Left colon (tissue), 2 donors: ENCODE results near the gene ABCA7. TPM values are rescaled to one million over a fixed set of nuclear protein-coding genes. Genes with fewer than 3 reads are reported as not detected.

Source experiments
- ATAC-seq: fragments of 200-7000 bp; cut with Tn5 transposase; one replicate; pipeline ENCODE4 v1.9.1; 2020; ENCODE audit warnings: mild to moderate bottlenecking, moderate library complexity
- DNase-seq, 2 donors: peaks; one replicate each; pipeline ENCODE4 v3.0.0-alpha.2; 2020
- intact Hi-C, 2 donors: fragments of 100-400 bp; cut with DNase I in 1 of 2; cut with micrococcal nuclease in 1 of 2; formaldehyde crosslinking; loops; one replicate each; pipeline versions ENCODE4 v1.11.2 to v1.14.0; 2022; cut with DNase I, micrococcal nuclease
- total RNA-seq, 2 donors: library from RNA; stranded (reverse); fragmentation: NEBNext Ultra II Directional; extraction: Animal tissue kit (Norgen Biotek cat#: 25700); gene quantifications; one replicate each; pipeline ENCODE4 v1.2.1, GENCODE V29; 2021
- donor health status: DM: no; HTN: no; CAD: no.
- donor health status: DM: yes; HTN: yes; CAD: no.

ABCA7 gene
- total RNA-seq, 2 donors from 2014 or later: 23.3 to 35.1 TPM

- ATAC-seq: peak; percentile 76
- peak; percentile 84 to 86 for DNase-seq
- intact Hi-C loops: no loop called here
Observed at GRCh38 chr19:1028062-1028926, 11.6 kb upstream of the ABCA7 start.

- DNase-seq: no peak
- ATAC-seq: no peak
- intact Hi-C loops: no loop called here
Observed at GRCh38 chr19:1032264-1032867, 7.5 kb upstream of the ABCA7 start.

- DNase-seq: no peak
Observed at GRCh38 chr19:1035998-1036621, 3.8 kb upstream of the ABCA7 start.

GRCh38 chr19:1037621-1038064 is 2.3 kb upstream of the ABCA7 start:
- DNase-seq (peak in 1 of 2 donors; percentile 23), ATAC-seq (no peak)
- intact Hi-C loops: no loop called here

More at GRCh38 chr19:1035998-1036621, 3.8 kb upstream of the ABCA7 start:
- intact Hi-C loops: no loop called here
- ATAC-seq: no peak

GRCh38 chr19:1038978-1039645 is 795 bp upstream of the ABCA7 start:
- DNase-seq (peak in 1 of 2 donors; percentile 37), ATAC-seq (no peak)
- intact Hi-C loops: no loop called here

GRCh38 chr19:1040476-1041271 is 767 bp downstream of the ABCA7 start:
- intact Hi-C loops: no loop called here
- peak; percentile 63 for ATAC-seq
- DNase-seq: peak; percentile 91 to 95

GRCh38 chr19:1041272-1041834 is 1.4 kb downstream of the ABCA7 start:
- intact Hi-C loops: no loop called here
- DNase-seq (no peak), ATAC-seq (no peak)

- ATAC-seq: peak; percentile 73
- intact Hi-C loops: no loop called here
- peak; percentile 92 to 95 for DNase-seq
Observed at GRCh38 chr19:1041835-1042685, 2.2 kb downstream of the ABCA7 start.

GRCh38 chr19:1042689-1043511 is 3.0 kb downstream of the ABCA7 start:
- DNase-seq: peak; percentile 72 to 78

GRCh38 chr19:1045247-1045603 is 5.3 kb downstream of the ABCA7 start:
- DNase-seq (peak; percentile 73 to 78), ATAC-seq (peak; percentile 4)
- intact Hi-C loops: no loop called here

More at GRCh38 chr19:1042689-1043511, 3.0 kb downstream of the ABCA7 start:
- peak; percentile 16 for ATAC-seq
- intact Hi-C loops: no loop called here

- ATAC-seq (no peak), DNase-seq (no peak)
- intact Hi-C loops: no loop called here
Observed at GRCh38 chr19:1046117-1046626, 6.3 kb downstream of the ABCA7 start.

- intact Hi-C loops: no loop called here
- ATAC-seq (no peak), DNase-seq (no peak)
Observed at GRCh38 chr19:1046836-1047695, 7.2 kb downstream of the ABCA7 start.

- intact Hi-C loops: no loop called here
- ATAC-seq (peak; percentile 54), DNase-seq (peak; percentile 66 to 79)
Observed at GRCh38 chr19:1047696-1048147, 7.8 kb downstream of the ABCA7 start.

- no peak for DNase-seq
- ATAC-seq: no peak
- intact Hi-C loops: no loop called here
Observed at GRCh38 chr19:1049106-1049505, 9.2 kb downstream of the ABCA7 start.

- ATAC-seq: no peak
- intact Hi-C loops: no loop called here
- no peak for DNase-seq
Observed at GRCh38 chr19:1049800-1050199, 9.9 kb downstream of the ABCA7 start.
